Measurements from ENCODE around the gene TLR6.

DNA sequence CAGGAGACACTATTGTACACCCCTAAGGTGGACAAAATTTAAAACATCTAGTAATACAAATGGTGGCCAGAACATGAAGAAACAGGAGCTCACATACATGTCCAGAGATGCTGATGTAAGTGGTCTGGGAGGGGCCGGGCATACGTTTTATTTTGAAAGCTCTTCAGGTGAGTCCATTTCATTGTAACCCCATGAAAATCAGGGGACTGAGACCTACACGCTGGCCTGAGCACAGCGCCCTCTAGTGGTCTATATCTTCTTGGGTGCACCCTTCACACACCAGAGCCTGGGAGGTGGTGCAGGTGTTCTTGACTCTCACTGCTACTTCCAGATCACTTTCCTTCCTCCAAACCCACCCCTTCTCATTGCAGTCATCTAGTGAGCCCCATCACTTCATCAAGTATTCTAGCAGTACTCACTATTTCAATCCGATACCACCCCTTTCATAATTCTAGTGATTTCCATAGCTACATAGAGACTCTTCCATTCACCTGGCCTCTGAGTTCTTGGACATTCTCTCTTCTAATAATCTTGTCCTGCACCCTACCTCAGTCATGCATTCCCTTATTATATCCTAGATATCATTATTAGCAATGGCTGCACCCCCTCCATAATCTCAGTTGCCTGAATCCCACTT, 4.3 kb upstream of the TLR6 start:
- TF ChIP-seq EP300 (IDR thresholded peaks at IDR 0.05) = no peak
- TF ChIP-seq POLR2A (IDR thresholded peaks at IDR 0.05) = no peak
- TF ChIP-seq, protein P1, sequence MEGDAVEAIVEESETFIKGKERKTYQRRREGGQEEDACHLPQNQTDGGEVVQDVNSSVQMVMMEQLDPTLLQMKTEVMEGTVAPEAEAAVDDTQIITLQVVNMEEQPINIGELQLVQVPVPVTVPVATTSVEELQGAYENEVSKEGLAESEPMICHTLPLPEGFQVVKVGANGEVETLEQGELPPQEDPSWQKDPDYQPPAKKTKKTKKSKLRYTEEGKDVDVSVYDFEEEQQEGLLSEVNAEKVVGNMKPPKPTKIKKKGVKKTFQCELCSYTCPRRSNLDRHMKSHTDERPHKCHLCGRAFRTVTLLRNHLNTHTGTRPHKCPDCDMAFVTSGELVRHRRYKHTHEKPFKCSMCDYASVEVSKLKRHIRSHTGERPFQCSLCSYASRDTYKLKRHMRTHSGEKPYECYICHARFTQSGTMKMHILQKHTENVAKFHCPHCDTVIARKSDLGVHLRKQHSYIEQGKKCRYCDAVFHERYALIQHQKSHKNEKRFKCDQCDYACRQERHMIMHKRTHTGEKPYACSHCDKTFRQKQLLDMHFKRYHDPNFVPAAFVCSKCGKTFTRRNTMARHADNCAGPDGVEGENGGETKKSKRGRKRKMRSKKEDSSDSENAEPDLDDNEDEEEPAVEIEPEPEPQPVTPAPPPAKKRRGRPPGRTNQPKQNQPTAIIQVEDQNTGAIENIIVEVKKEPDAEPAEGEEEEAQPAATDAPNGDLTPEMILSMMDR (IDR thresholded peaks at IDR 0.05) = peak; percentile 31 to 69 (median 52)
